Mucosa of descending colon (tissue), 3 donors: ENCODE data around the gene ZNF385C. TPM values are rescaled to one million over a fixed set of nuclear protein-coding genes. Genes with fewer than 3 reads are reported as not detected.

Source experiments
- ATAC-seq: fragments of 200-7000 bp; cut with Tn5 transposase; one replicate; pipeline ENCODE4 v1.9.1; 2020; ENCODE audit warnings: mild to moderate bottlenecking, moderate library complexity
- DNase-seq, 3 donors: peaks; one replicate each; pipeline ENCODE4 v3.0.0-alpha.2; 2020
- H3K36me3 ChIP-seq: fragments of 200-600 bp; one replicate; pipeline ENCODE4 v1.8.0; 2021; ENCODE audit warnings: low read depth, mild to moderate bottlenecking
- H3K4me1 ChIP-seq: fragments of 200-600 bp; one replicate; pipeline ENCODE4 v1.8.0; 2021; ENCODE audit warnings: low read depth, mild to moderate bottlenecking
- H3K4me3 ChIP-seq: fragments of 200-600 bp; one replicate; pipeline ENCODE4 v1.8.0; 2021; ENCODE audit warnings: mild to moderate bottlenecking
- H3K9me3 ChIP-seq: fragments of 200-600 bp; one replicate; pipeline ENCODE4 v1.8.0; 2021; ENCODE audit warnings: mild to moderate bottlenecking
- CTCF ChIP-seq: fragments of 200-600 bp; IDR thresholded peaks from one replicate; pipeline ENCODE4 v1.8.0; 2022; ENCODE audit warnings: antibody characterized with exemption, mild to moderate bottlenecking
- intact Hi-C, 2 donors: fragments of 100-400 bp; cut with DNase I in 1 of 2; cut with micrococcal nuclease in 1 of 2; formaldehyde crosslinking; loops; one replicate each; pipeline versions ENCODE4 v1.11.0 to v1.11.1; 2022; cut with DNase I, micrococcal nuclease
- total RNA-seq, 3 donors: library from RNA; stranded (reverse); fragmentation: NEBNext Ultra II Directional in 2 of 3; extraction: Animal tissue kit (Norgen Biotek cat#: 25700) in 2 of 3; gene quantifications; one replicate each; pipeline versions ENCODE4 v1.2.1 to v1.2.4, GENCODE V29; 2021 to 2023
- donor health status: DM: no; HTN: no; CAD: no; lungs with moderate emphysema.
- donor health status: DM: no; HTN: no; CAD: no.
- donor health status: DM: no; HTN: yes; CAD: no.

The ZNF385C gene
- total RNA-seq, 3 donors from 2014 or later = 0.41 to 0.96 (median 0.58) TPM

DNA sequence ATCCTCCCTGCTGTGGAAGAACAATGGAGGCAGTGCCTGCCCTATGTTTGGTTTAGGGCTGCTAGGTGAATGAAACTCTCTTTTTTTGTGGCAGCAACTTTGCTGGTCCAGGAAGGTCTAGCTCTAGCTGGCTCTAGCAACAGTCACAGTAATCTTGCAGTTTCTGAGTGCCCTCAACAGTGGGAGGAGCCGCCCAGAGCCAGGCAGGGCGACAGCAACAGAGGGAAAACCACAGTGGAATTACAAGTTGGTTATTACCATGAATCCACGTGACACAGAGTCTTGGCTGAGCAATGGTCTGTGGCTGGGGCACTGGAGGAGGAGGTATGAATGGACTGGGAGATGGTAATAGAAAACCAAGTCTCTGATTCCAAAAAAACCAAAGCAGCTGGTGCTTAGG, 34.7 kb upstream of the ZNF385C start:
- Histone ChIP-seq H3K9me3 (no peaks in the 10 kb centered on the region), H3K36me3 (no peaks in the 10 kb centered on the region), H3K4me3 (no peak overlapping the region), H3K4me1 (peaks cover 51% of the 10 kb centered on the region)
- intact Hi-C loops = no loop called here
- no peak for TF ChIP-seq CTCF
- DNase-seq = peak; percentile 77 to 81 (median 78)
- ATAC-seq = peak; percentile 72

DNA sequence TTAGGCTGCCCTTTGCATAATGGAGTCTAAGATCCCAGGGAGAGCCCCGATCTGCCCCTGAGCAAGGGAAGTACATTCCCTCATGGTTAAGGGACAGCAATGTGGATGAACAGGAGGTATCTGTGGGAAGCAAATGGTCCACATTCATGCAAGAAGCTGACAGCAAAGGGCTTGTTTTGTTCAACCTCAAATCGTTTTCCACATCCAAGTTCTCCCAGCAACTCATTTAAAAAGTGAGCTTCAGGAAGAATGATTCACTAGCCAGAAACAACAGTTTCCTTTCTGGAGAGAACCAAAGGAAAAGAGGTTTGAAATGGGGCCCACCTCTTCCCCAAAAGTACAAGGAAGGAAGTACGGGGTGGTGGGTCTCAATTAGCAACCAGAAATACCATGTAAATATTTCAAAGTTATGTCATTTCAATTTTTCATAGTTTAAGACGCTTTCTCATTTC, 33.7 kb upstream of the ZNF385C start:
- H3K4me1 ChIP-seq = peaks cover 44% of the 10 kb centered on the region
- H3K36me3 ChIP-seq = no peaks in the 10 kb centered on the region
- H3K4me3 ChIP-seq = no peak overlapping the region
- ATAC-seq = no peak
- no peak for DNase-seq
- intact Hi-C loops = no loop called here
- no peak for TF ChIP-seq CTCF
- H3K9me3 ChIP-seq = no peaks in the 10 kb centered on the region

- Histone ChIP-seq H3K36me3 (no peaks in the 10 kb centered on the region), H3K9me3 (no peaks in the 10 kb centered on the region), H3K4me3 (no peak overlapping the region), H3K4me1 (peaks cover 38% of the 10 kb centered on the region)
- ATAC-seq = no peak
- no peak for DNase-seq
- TF ChIP-seq CTCF = no peak
- intact Hi-C loops = no loop called here
Measured at GRCh38 chr17:42131232-42131631, 33.0 kb upstream of the ZNF385C start.

GRCh38 chr17:42130310-42130936, 32.1 kb upstream of the ZNF385C start:
- Histone ChIP-seq H3K4me3 (no peak overlapping the region), H3K9me3 (no peaks in the 10 kb centered on the region), H3K4me1 (peaks cover 31% of the 10 kb centered on the region), H3K36me3 (no peaks in the 10 kb centered on the region)
- ATAC-seq (no peak), DNase-seq (no peak)
- TF ChIP-seq CTCF = no peak
- intact Hi-C loops = no loop called here

- Histone ChIP-seq H3K4me3 (no peak overlapping the region), H3K9me3 (no peaks in the 10 kb centered on the region), H3K36me3 (no peaks in the 10 kb centered on the region), H3K4me1 (peaks cover 23% of the 10 kb centered on the region)
- no peak for ATAC-seq
- no peak for TF ChIP-seq CTCF
- intact Hi-C loops = no loop called here
- DNase-seq = no peak
Measured at GRCh38 chr17:42129109-42129837, 31.0 kb upstream of the ZNF385C start.
